Activated gamma-delta T cell treated with Interleukin-2 at 50 U/mL for 16 hours (primary cell): ENCODE measurements around the gene TMEM14B.
A peak's percentile ranks its signal among the peaks of the same experiment; 100 is the strongest.
"Not testable (repeated sequence)": the region's sequence is repeated elsewhere in the genome, so short reads cannot be mapped to it uniquely, and the experiment has no call there.

ENCODE experiments used
- DNase-seq: peaks from one replicate; pipeline ENCODE4 v3.0.0-alpha.2; 2020

TMEM14B gene

GRCh38 chr6:10749734-10750133 lies 2.1 kb downstream of the TMEM14B start:
- DNase-seq, result no peak

GRCh38 chr6:10750568-10750967 lies 3.0 kb downstream of the TMEM14B start:
- not testable (repeated sequence) for DNase-seq

GRCh38 chr6:10751757-10752156 lies 4.2 kb downstream of the TMEM14B start:
- not testable (repeated sequence) for DNase-seq

GRCh38 chr6:10756085-10756484 lies 8.5 kb downstream of the TMEM14B start:
- DNase-seq, result no peak

GRCh38 chr6:10759312-10759839 lies 11.8 kb downstream of the TMEM14B start:
- no peak for DNase-seq

GRCh38 chr6:10759884-10760329 lies 12.3 kb downstream of the TMEM14B start:
- DNase-seq, result no peak

GRCh38 chr6:10763006-10763405 lies 15.4 kb downstream of the TMEM14B start:
- DNase-seq, result no peak

GRCh38 chr6:10769419-10769818 lies 21.8 kb downstream of the TMEM14B start:
- no peak for DNase-seq

GRCh38 chr6:10771371-10771894 lies 23.8 kb downstream of the TMEM14B start:
- DNase-seq, result no peak

- no peak for DNase-seq
These were observed 30.6 kb downstream of the TMEM14B start for GRCh38 chr6:10778230-10778629.

- DNase-seq, result no peak
These were observed 31.5 kb downstream of the TMEM14B start for GRCh38 chr6:10779076-10779475.

- no peak for DNase-seq
These were observed 44.1 kb downstream of the TMEM14B start for GRCh38 chr6:10791673-10792072.

- DNase-seq, result no peak
These were observed 44.5 kb downstream of the TMEM14B start for GRCh38 chr6:10792101-10792500.

GRCh38 chr6:10793035-10793434 lies 45.4 kb downstream of the TMEM14B start:
- no peak for DNase-seq

GRCh38 chr6:10793695-10794094 lies 46.1 kb downstream of the TMEM14B start:
- DNase-seq, result no peak

GRCh38 chr6:10794239-10794638 lies 46.6 kb downstream of the TMEM14B start:
- DNase-seq, result no peak

- DNase-seq, result no peak
These were observed 53.2 kb downstream of the TMEM14B start for GRCh38 chr6:10800810-10801209.

- DNase-seq, result peak; percentile 54
These were observed 53.7 kb downstream of the TMEM14B start for GRCh38 chr6:10801224-10801848.
